Endothelial cell (in vitro differentiated cells): ENCODE measurements around the gene SEBOX. TPM values are rescaled to one million over a fixed set of nuclear protein-coding genes. Genes with fewer than 3 reads are reported as not detected.

Experiments
- DNase-seq: peaks from one replicate; pipeline ENCODE4 v3.0.0; 2021; ENCODE audit warnings: low spot score
- H3K27ac Mint-ChIP-seq: one replicate; pipeline ENCODE4 v1.8.0; 2021; ENCODE audit warnings: mixed read lengths, inconsistent platforms; ENCODE audit not compliant: unreplicated experiment
- H3K27me3 Mint-ChIP-seq: one replicate; pipeline ENCODE4 v1.8.0; 2021; ENCODE audit warnings: mild to moderate bottlenecking, moderate library complexity, mixed read lengths, inconsistent platforms; ENCODE audit not compliant: unreplicated experiment
- H3K36me3 Mint-ChIP-seq: one replicate; pipeline ENCODE4 v1.8.0; 2021; ENCODE audit warnings: mild to moderate bottlenecking, low read depth, mixed read lengths, inconsistent platforms; ENCODE audit not compliant: unreplicated experiment
- H3K4me1 Mint-ChIP-seq: one replicate; pipeline ENCODE4 v1.8.0; 2021; ENCODE audit warnings: mild to moderate bottlenecking, mixed read lengths, inconsistent platforms; ENCODE audit not compliant: unreplicated experiment
- H3K4me3 Mint-ChIP-seq: one replicate; pipeline ENCODE4 v1.8.0; 2021; ENCODE audit warnings: mild to moderate bottlenecking, mixed read lengths, inconsistent platforms; ENCODE audit not compliant: unreplicated experiment
- H3K9me3 Mint-ChIP-seq: one replicate; pipeline ENCODE4 v1.8.0; 2021; ENCODE audit warnings: mixed read lengths, inconsistent platforms; ENCODE audit not compliant: unreplicated experiment
- CTCF ChIP-seq: fragments of 200-600 bp; sonication (generic); IDR thresholded peaks from one replicate; pipeline ENCODE4 v1.5.0; 2021; ENCODE audit warnings: antibody characterized with exemption; ENCODE audit not compliant: unreplicated experiment
- total RNA-seq: library from RNA; stranded (reverse); fragmentation: NEBNext Ultra II Directional; extraction: Animal tissue kit (Norgen Biotek cat#: 25700); gene quantifications from one replicate; pipeline ENCODE4 v1.2.1, GENCODE V29; 2021; ENCODE audit not compliant: unreplicated experiment

SEBOX gene
- total RNA-seq, 1 donor from 2014 or later = not detected

- no peak overlapping the region for H3K27ac Mint-ChIP-seq
- no peak for TF ChIP-seq CTCF
These were observed 7.9 kb upstream of the SEBOX start for GRCh38 chr17:28372945-28373274.

GRCh38 chr17:28372203-28372944 is 7.4 kb upstream of the SEBOX start:
- Mint-ChIP-seq H3K4me3 (peak overlapping the region; percentile 79), H3K36me3 (no peaks in the 10 kb centered on the region), H3K4me1 (peaks cover 6% of the 10 kb centered on the region), H3K27ac (no peak overlapping the region), H3K9me3 (no peaks in the 10 kb centered on the region), H3K27me3 (peaks cover 17% of the 10 kb centered on the region)
- TF ChIP-seq CTCF = no peak
- DNase-seq = no peak

More at GRCh38 chr17:28372945-28373274, 7.9 kb upstream of the SEBOX start:
- Mint-ChIP-seq H3K4me1 (peaks cover 6% of the 10 kb centered on the region), H3K4me3 (peak overlapping the region; percentile 79), H3K9me3 (no peaks in the 10 kb centered on the region), H3K36me3 (no peaks in the 10 kb centered on the region), H3K27me3 (peaks cover 17% of the 10 kb centered on the region)
- no peak for DNase-seq

- Mint-ChIP-seq H3K36me3 (no peaks in the 10 kb centered on the region), H3K27ac (no peak within 1 kb of the TSS), H3K27me3 (peaks cover 17% of the 10 kb centered on the region), H3K9me3 (no peaks in the 10 kb centered on the region), H3K4me3 (peak within 1 kb of the TSS; percentile 88), H3K4me1 (peaks cover 6% of the 10 kb centered on the region)
- peak; percentile 78 for DNase-seq
- no peak for TF ChIP-seq CTCF
These were observed 6.5 kb upstream of the SEBOX start, which contains the start of gene SARM1 for GRCh38 chr17:28371245-28372202. Gene SARM1 (plus strand): TSS chr17:28371694. CDS start chr17:28372033, 339 bp downstream.

- Mint-ChIP-seq H3K27me3 (peaks cover 17% of the 10 kb centered on the region), H3K9me3 (no peaks in the 10 kb centered on the region), H3K4me1 (peaks cover 6% of the 10 kb centered on the region), H3K36me3 (no peaks in the 10 kb centered on the region), H3K27ac (no peak overlapping the region), H3K4me3 (peak overlapping the region; percentile 88)
- no peak for DNase-seq
- TF ChIP-seq CTCF = no peak
These were observed 5.7 kb upstream of the SEBOX start for GRCh38 chr17:28370744-28371103.
